MM.1S (cell line): ENCODE data around the gene PPP4R4.
A peak's percentile ranks its signal among the peaks of the same experiment; 100 is the strongest.

Experiments used
- DNase-seq: peaks from one replicate; pipeline ENCODE4 v3.0.0-alpha.2; 2015
- H2AFZ ChIP-seq: fragments of 300-600 bp; sonication (generic); 2 replicates; pipeline ENCODE4 v1.6.0; 2016; ENCODE audit warnings: antibody characterized with exemption, low read length
- H3F3A ChIP-seq: fragments of 300-600 bp; sonication (generic); 2 replicates; pipeline ENCODE4 v1.6.1; 2016; ENCODE audit warnings: mild to moderate bottlenecking, antibody characterized with exemption, low read length, moderate library complexity, mixed read lengths; ENCODE audit not compliant: insufficient read depth
- H3K27ac ChIP-seq: fragments of 300-600 bp; sonication (generic); 2 replicates; pipeline ENCODE4 v1.5.1; 2016; ENCODE audit warnings: mild to moderate bottlenecking, low read length
- H3K27me3 ChIP-seq: fragments of 300-600 bp; sonication (generic); replicated peaks from 2 replicates; pipeline ENCODE4 v1.6.0; 2016; ENCODE audit warnings: low read length; ENCODE audit not compliant: insufficient read depth
- H3K36me3 ChIP-seq: fragments of 300-600 bp; sonication (generic); replicated peaks from 2 replicates; pipeline ENCODE4 v1.6.1; 2016; ENCODE audit warnings: mild to moderate bottlenecking, low read length, mixed read lengths; ENCODE audit not compliant: insufficient read depth
- H3K4me1 ChIP-seq: fragments of 300-600 bp; sonication (generic); 2 replicates; pipeline ENCODE4 v1.6.1; 2016; ENCODE audit warnings: low read length, mixed read lengths
- H3K4me2 ChIP-seq: fragments of 300-600 bp; sonication (generic); 2 replicates; pipeline ENCODE4 v1.6.0; 2016; ENCODE audit warnings: low read depth, low read length
- H3K4me3 ChIP-seq: fragments of 300-600 bp; sonication (generic); 2 replicates; pipeline ENCODE4 v1.5.1; 2016; ENCODE audit warnings: low read length, mixed read lengths
- H3K79me2 ChIP-seq: fragments of 300-600 bp; sonication (generic); 2 replicates; pipeline ENCODE4 v1.6.1; 2016; ENCODE audit warnings: mixed run types, low read length, mixed read lengths
- H3K9ac ChIP-seq: fragments of 300-600 bp; sonication (generic); 2 replicates; pipeline ENCODE4 v1.6.1; 2016; ENCODE audit warnings: low read length, mixed read lengths
- H3K9me2 ChIP-seq: fragments of 300-600 bp; sonication (generic); replicated peaks from 2 replicates; pipeline ENCODE4 v1.6.1; 2016; ENCODE audit warnings: mild to moderate bottlenecking, low read length, mixed read lengths; ENCODE audit not compliant: insufficient read depth
- H3K9me3 ChIP-seq: fragments of 300-600 bp; sonication (generic); replicated peaks from 2 replicates; pipeline ENCODE4 v1.6.1; 2016; ENCODE audit warnings: mild to moderate bottlenecking, low read length, mixed read lengths; ENCODE audit not compliant: insufficient read depth
- H4K20me1 ChIP-seq: fragments of 300-600 bp; sonication (generic); 2 replicates; pipeline ENCODE4 v1.6.1; 2016; ENCODE audit warnings: mild to moderate bottlenecking, low read length, moderate library complexity, mixed read lengths; ENCODE audit not compliant: insufficient read depth
- EZH2 ChIP-seq: fragments of 300-600 bp; sonication (generic); optimal IDR thresholded peaks from 2 replicates; pipeline ENCODE3; 2017; ENCODE audit warnings: low read depth, mild to moderate bottlenecking, antibody characterized with exemption, low read length, mixed read lengths
- EZH2phosphoT487 ChIP-seq: fragments of 300-600 bp; sonication (generic); IDR thresholded peaks from 2 replicates; pipeline ENCODE4 v1.6.1; 2018; ENCODE audit warnings: antibody characterized with exemption, low read length
- TF ChIP-seq, protein P1 (sequence below): fragments of 300-600 bp; sonication (generic); IDR thresholded peaks from 2 replicates; pipeline ENCODE4 v1.5.1; 2016; ENCODE audit warnings: antibody characterized with exemption, low read length, mixed read lengths

Gene PPP4R4

DNA sequence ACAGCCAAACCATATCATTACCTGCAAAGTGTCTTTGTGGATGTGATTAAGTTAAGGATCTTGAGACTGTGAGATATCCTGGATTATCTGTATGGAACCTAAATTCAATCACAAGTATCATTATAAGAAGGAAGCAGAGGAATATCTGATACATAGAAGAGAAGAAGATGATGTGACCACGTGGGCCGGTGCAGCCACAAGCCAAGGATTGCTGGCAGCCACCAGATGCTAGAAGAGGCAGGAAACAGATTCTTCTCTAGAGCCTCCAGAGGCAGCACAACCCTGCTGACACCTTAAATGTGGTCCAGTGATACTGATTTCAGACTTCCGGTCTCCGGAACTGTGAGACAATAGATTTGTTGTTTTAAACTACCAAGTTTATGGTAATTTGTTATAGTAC lies 38.6 kb upstream of the PPP4R4 start:
- Histone ChIP-seq H3K27me3 (no peaks in the 10 kb centered on the region), H2AFZ (no peak overlapping the region), H3K4me3 (no peak overlapping the region), H3K4me1 (no peaks in the 10 kb centered on the region), H3F3A (no peaks in the 10 kb centered on the region), H4K20me1 (no peaks in the 10 kb centered on the region), H3K4me2 (no peak overlapping the region), H3K9me2 (no peaks in the 10 kb centered on the region), H3K9ac (no peak overlapping the region), H3K36me3 (no peaks in the 10 kb centered on the region), H3K79me2 (no peaks in the 10 kb centered on the region), H3K27ac (no peak overlapping the region), H3K9me3 (no peaks in the 10 kb centered on the region)
- no peak for DNase-seq
- TF ChIP-seq, protein P1, sequence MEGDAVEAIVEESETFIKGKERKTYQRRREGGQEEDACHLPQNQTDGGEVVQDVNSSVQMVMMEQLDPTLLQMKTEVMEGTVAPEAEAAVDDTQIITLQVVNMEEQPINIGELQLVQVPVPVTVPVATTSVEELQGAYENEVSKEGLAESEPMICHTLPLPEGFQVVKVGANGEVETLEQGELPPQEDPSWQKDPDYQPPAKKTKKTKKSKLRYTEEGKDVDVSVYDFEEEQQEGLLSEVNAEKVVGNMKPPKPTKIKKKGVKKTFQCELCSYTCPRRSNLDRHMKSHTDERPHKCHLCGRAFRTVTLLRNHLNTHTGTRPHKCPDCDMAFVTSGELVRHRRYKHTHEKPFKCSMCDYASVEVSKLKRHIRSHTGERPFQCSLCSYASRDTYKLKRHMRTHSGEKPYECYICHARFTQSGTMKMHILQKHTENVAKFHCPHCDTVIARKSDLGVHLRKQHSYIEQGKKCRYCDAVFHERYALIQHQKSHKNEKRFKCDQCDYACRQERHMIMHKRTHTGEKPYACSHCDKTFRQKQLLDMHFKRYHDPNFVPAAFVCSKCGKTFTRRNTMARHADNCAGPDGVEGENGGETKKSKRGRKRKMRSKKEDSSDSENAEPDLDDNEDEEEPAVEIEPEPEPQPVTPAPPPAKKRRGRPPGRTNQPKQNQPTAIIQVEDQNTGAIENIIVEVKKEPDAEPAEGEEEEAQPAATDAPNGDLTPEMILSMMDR = no peak
- no peak for TF ChIP-seq EZH2phosphoT487
- no peak for TF ChIP-seq EZH2

DNA sequence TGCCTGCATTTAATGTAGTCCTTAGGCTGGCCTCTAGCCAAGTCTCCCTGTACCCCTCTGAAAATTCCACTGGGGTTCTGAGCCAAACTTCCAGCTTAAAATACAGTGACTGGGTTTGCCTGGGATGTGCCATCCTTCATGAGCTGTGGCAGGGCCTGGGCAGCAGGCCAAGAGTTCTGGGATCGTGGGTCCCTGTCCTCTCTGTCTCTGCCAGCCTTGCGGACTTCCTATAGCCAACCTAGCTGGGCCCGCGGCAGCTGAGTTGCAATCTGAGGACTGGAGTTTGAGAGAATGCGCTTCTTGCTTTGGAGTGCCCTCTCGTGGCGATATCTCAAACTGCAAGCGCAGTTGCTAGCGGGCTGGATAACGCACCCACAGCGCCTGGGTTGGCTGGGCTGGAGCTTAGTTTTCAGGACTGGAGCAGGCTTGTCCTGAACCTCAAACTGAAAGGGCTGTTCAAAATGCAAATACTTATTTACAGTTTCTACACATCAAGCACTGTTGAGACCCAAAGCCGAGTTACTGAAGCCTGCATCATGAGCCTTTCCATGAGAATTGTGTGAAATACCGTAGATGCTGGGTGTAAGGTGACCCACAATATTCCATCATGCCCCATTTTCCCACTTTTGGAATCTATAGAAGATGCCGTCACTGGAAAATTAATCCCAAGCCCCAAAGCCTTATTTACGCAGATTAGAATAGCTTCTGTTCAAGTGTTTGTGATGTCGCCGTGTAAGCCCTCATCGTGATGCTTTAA lies 37.4 kb upstream of the PPP4R4 start:
- TF ChIP-seq, protein P1 = peak; percentile 68
- no peak for TF ChIP-seq EZH2phosphoT487
- Histone ChIP-seq H3K27ac (no peak overlapping the region), H3K4me3 (no peak overlapping the region), H3K4me1 (no peaks in the 10 kb centered on the region), H3K9me2 (no peaks in the 10 kb centered on the region), H3K4me2 (peak overlapping the region; percentile 16; the same call in 1 of the 2 replicates), H3K9ac (no peak overlapping the region), H4K20me1 (no peaks in the 10 kb centered on the region), H3F3A (no peaks in the 10 kb centered on the region), H3K79me2 (no peaks in the 10 kb centered on the region), H3K27me3 (no peaks in the 10 kb centered on the region), H2AFZ (peak overlapping the region; percentile 31; the same call in 1 of the 2 replicates), H3K36me3 (no peaks in the 10 kb centered on the region), H3K9me3 (no peaks in the 10 kb centered on the region)
- peak; percentile 74 for DNase-seq

DNA sequence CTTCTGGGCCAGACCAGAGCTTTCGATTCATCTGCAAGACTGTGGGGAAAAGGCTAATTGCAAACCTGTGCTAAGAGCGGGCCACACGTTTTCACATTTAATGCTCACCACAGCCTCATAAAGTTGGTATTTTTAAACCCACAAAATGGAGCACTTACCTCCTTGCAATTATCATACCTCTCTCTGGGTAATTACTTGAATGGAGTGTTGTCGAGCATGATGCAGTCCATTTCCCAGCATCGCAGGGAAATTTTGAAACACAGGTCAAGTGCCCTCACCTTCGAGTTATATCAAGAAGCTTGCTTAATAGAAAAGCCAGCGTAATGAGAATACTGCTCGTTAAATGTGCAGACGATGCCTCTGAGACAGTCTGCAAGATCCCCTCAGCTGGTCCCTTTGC lies 35.9 kb upstream of the PPP4R4 start:
- H3K9me2 ChIP-seq = no peaks in the 10 kb centered on the region
- no peak overlapping the region for H2AFZ ChIP-seq
- H3K9me3 ChIP-seq = no peaks in the 10 kb centered on the region
- no peak overlapping the region for H3K9ac ChIP-seq
- H3K79me2 ChIP-seq = no peaks in the 10 kb centered on the region
- H3K4me2 ChIP-seq = no peak overlapping the region
- H3K4me1 ChIP-seq = no peaks in the 10 kb centered on the region
- no peaks in the 10 kb centered on the region for H3K36me3 ChIP-seq
- H3K4me3 ChIP-seq = no peak overlapping the region
- no peak overlapping the region for H3K27ac ChIP-seq
- H4K20me1 ChIP-seq = no peaks in the 10 kb centered on the region
- no peak for DNase-seq
- no peaks in the 10 kb centered on the region for H3K27me3 ChIP-seq
- H3F3A ChIP-seq = no peaks in the 10 kb centered on the region
- no peak for TF ChIP-seq EZH2
- TF ChIP-seq EZH2phosphoT487 = no peak
- TF ChIP-seq, protein P1 = no peak
